Measurements from ENCODE around the gene CAPZA1.
A peak's percentile ranks its signal among the peaks of the same experiment; 100 is the strongest.

CAPZA1 gene

GRCh38 chr1:112706505-112707220 lies 87.0 kb downstream of the CAPZA1 start, which contains the start of gene RHOC:
Gene RHOC (minus strand): TSS chr1:112707127. CDS start chr1:112703799, 3,328 bp downstream.
- H3K9me3 ChIP-seq (ENCODE audit: insufficient read depth, low read length) = no peaks in the 10 kb centered on the region
- TF ChIP-seq SUZ12 (IDR thresholded peaks at IDR 0.05; ENCODE audit: extremely low read depth, insufficient read depth, insufficient read length) (no peak), ZNF274 (IDR thresholded peaks at IDR 0.05; ENCODE audit: low read depth, low read length) (no peak), YY1 (IDR thresholded peaks at IDR 0.05; ENCODE audit: insufficient read depth, insufficient read length) (no peak)
- no peak for DNase-seq (ENCODE audit: low read depth, low spot score)
- H3K27me3 ChIP-seq (ENCODE audit: insufficient read depth, insufficient read length) = peaks cover 23% of the 10 kb centered on the region
- peaks cover 45% of the 10 kb centered on the region for H3K36me3 ChIP-seq (ENCODE audit: insufficient read depth, insufficient read length, low read length)
- H3K4me1 ChIP-seq (ENCODE audit: insufficient read depth, insufficient read length) = peaks cover 21% of the 10 kb centered on the region
- peak within 1 kb of the TSS; percentile 90 for H3K9ac ChIP-seq (ENCODE audit: insufficient read length, low read depth)
- H3K4me3 ChIP-seq (ENCODE audit: insufficient read length, low read depth) = peak within 1 kb of the TSS; percentile 82

DNA sequence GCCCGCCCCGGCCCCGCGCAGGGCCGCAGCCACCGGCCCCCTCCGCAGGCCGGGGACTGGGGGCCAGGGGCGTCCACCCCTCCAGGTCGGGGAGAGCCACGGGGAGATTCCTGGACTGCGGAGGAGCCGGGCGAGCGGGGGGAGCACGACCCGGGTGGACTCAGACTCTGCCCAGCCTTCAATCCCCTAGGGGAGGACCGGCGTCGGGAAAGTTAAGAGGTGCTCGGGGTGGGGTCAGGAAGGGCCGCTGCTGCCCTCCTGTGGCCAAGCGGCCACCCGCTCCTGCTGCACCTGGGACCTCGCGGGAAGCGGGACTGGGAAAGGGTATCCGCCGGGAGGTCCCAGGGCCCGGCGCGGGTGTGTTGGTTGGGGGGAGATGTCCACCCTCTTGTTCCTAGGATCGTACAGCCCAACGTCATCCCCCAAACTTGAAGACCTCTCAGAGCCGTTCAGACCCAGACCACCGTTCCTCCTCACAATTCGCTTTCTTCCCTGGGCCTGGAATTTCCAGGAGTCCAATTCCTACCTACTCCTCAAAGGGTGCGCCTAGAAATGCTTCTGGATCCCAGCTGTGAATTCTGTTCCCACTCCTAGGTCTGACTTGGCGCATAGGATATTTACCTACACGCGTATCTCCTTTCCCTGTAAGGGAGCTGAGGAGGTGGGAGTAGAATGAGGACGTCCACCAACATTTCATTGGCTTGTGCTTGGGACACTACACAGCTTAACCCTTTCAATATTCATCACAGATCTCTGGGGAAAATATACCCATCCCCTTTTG lies 87.8 kb downstream of the CAPZA1 start:
- H3K9me3 ChIP-seq (ENCODE audit: insufficient read depth, low read length) = no peaks in the 10 kb centered on the region
- H3K27me3 ChIP-seq (ENCODE audit: insufficient read depth, insufficient read length) = peaks cover 23% of the 10 kb centered on the region
- H3K4me1 ChIP-seq (ENCODE audit: insufficient read depth, insufficient read length) = peaks cover 17% of the 10 kb centered on the region
- H3K36me3 ChIP-seq (ENCODE audit: insufficient read depth, insufficient read length, low read length) = peaks cover 38% of the 10 kb centered on the region
- peak overlapping the region; percentile 74 for H3K9ac ChIP-seq (ENCODE audit: insufficient read length, low read depth)
- TF ChIP-seq SUZ12 (IDR thresholded peaks at IDR 0.05; ENCODE audit: extremely low read depth, insufficient read depth, insufficient read length) (no peak), YY1 (IDR thresholded peaks at IDR 0.05; ENCODE audit: insufficient read depth, insufficient read length) (no peak), ZNF274 (IDR thresholded peaks at IDR 0.05; ENCODE audit: low read depth, low read length) (no peak)
- peak overlapping the region; percentile 82 for H3K4me3 ChIP-seq (ENCODE audit: insufficient read length, low read depth)
- peak; percentile 89 for DNase-seq (ENCODE audit: low read depth, low spot score)

DNA sequence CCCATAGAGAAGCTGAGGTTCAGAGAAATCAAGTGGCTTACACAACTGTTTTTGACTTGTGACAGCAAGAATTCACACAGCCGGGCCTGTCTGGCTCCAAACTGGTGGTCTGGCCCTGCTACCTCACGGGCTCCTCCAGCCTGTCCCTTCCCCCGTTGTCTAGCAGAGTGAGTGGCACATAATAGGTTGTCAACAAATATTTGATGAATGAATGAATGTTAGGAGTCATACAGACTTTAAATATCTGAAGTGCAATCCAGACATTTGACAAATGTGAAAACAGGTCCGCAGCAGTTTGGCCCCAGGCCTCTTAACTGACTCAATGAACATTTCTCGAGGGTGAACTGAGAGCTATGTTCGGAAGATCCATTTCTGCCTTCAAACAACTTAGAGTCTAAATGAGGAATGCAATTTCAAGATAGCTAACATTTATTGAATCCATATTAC lies 88.4 kb downstream of the CAPZA1 start:
- no peak for DNase-seq (ENCODE audit: low read depth, low spot score)
- Histone ChIP-seq H3K36me3 (ENCODE audit: insufficient read depth, insufficient read length, low read length) (peaks cover 32% of the 10 kb centered on the region), H3K4me1 (ENCODE audit: insufficient read depth, insufficient read length) (peaks cover 11% of the 10 kb centered on the region), H3K9me3 (ENCODE audit: insufficient read depth, low read length) (no peaks in the 10 kb centered on the region), H3K4me3 (ENCODE audit: insufficient read length, low read depth) (no peak overlapping the region), H3K9ac (ENCODE audit: insufficient read length, low read depth) (peak overlapping the region; percentile 74), H3K27me3 (ENCODE audit: insufficient read depth, insufficient read length) (peaks cover 24% of the 10 kb centered on the region)
- TF ChIP-seq ZNF274 (IDR thresholded peaks at IDR 0.05; ENCODE audit: low read depth, low read length) (no peak), SUZ12 (IDR thresholded peaks at IDR 0.05; ENCODE audit: extremely low read depth, insufficient read depth, insufficient read length) (no peak), YY1 (IDR thresholded peaks at IDR 0.05; ENCODE audit: insufficient read depth, insufficient read length) (no peak)

- no peak for TF ChIP-seq ZNF274 (IDR thresholded peaks at IDR 0.05; ENCODE audit: low read depth, low read length)
- TF ChIP-seq YY1 (IDR thresholded peaks at IDR 0.05; ENCODE audit: insufficient read depth, insufficient read length) = no peak
- no peak for TF ChIP-seq SUZ12 (IDR thresholded peaks at IDR 0.05; ENCODE audit: extremely low read depth, insufficient read depth, insufficient read length)
- H3K27me3 ChIP-seq (ENCODE audit: insufficient read depth, insufficient read length) = peaks cover 29% of the 10 kb centered on the region
- no peak for DNase-seq (ENCODE audit: low read depth, low spot score)
- H3K9ac ChIP-seq (ENCODE audit: insufficient read length, low read depth) = no peak overlapping the region
- peaks cover 14% of the 10 kb centered on the region for H3K4me1 ChIP-seq (ENCODE audit: insufficient read depth, insufficient read length)
- no peaks in the 10 kb centered on the region for H3K9me3 ChIP-seq (ENCODE audit: insufficient read depth, low read length)
- peaks cover 27% of the 10 kb centered on the region for H3K36me3 ChIP-seq (ENCODE audit: insufficient read depth, insufficient read length, low read length)
- no peak overlapping the region for H3K4me3 ChIP-seq (ENCODE audit: insufficient read length, low read depth)
Observed at GRCh38 chr1:112708489-112708888, 88.9 kb downstream of the CAPZA1 start.

DNA sequence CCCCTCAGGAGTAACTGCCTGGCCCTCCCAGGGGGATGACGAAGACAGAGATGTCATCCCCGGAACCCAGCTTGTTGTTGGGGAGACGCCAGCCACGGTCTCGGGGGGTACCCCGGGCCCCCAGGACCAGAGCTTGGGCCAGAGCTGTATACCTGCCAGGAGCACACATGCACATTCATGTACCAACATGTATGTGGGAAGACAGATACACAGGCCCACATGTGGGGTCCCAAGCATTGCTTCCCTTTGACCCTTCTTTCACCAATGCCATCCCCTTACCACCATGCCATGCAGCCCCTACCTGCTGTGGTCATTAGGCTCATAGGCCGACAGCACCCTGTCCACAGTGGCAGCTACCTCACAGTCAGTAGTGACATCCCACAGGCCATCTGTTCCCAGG lies 90.5 kb downstream of the CAPZA1 start:
- peaks cover 36% of the 10 kb centered on the region for H3K27me3 ChIP-seq (ENCODE audit: insufficient read depth, insufficient read length)
- no peak overlapping the region for H3K4me3 ChIP-seq (ENCODE audit: insufficient read length, low read depth)
- H3K4me1 ChIP-seq (ENCODE audit: insufficient read depth, insufficient read length) = peaks cover 10% of the 10 kb centered on the region
- no peaks in the 10 kb centered on the region for H3K9me3 ChIP-seq (ENCODE audit: insufficient read depth, low read length)
- TF ChIP-seq ZNF274 (IDR thresholded peaks at IDR 0.05; ENCODE audit: low read depth, low read length) (no peak), YY1 (IDR thresholded peaks at IDR 0.05; ENCODE audit: insufficient read depth, insufficient read length) (no peak), SUZ12 (IDR thresholded peaks at IDR 0.05; ENCODE audit: extremely low read depth, insufficient read depth, insufficient read length) (no peak)
- no peak for DNase-seq (ENCODE audit: low read depth, low spot score)
- no peak overlapping the region for H3K9ac ChIP-seq (ENCODE audit: insufficient read length, low read depth)
- peaks cover 15% of the 10 kb centered on the region for H3K36me3 ChIP-seq (ENCODE audit: insufficient read depth, insufficient read length, low read length)

- Histone ChIP-seq H3K4me1 (ENCODE audit: insufficient read depth, insufficient read length) (peaks cover 12% of the 10 kb centered on the region), H3K4me3 (ENCODE audit: insufficient read length, low read depth) (no peak overlapping the region), H3K9me3 (ENCODE audit: insufficient read depth, low read length) (no peaks in the 10 kb centered on the region), H3K27me3 (ENCODE audit: insufficient read depth, insufficient read length) (peaks cover 38% of the 10 kb centered on the region), H3K9ac (ENCODE audit: insufficient read length, low read depth) (no peak overlapping the region), H3K36me3 (ENCODE audit: insufficient read depth, insufficient read length, low read length) (peaks cover 15% of the 10 kb centered on the region)
- no peak for DNase-seq (ENCODE audit: low read depth, low spot score)
- no peak for TF ChIP-seq YY1 (IDR thresholded peaks at IDR 0.05; ENCODE audit: insufficient read depth, insufficient read length)
- no peak for TF ChIP-seq ZNF274 (IDR thresholded peaks at IDR 0.05; ENCODE audit: low read depth, low read length)
- TF ChIP-seq SUZ12 (IDR thresholded peaks at IDR 0.05; ENCODE audit: extremely low read depth, insufficient read depth, insufficient read length) = no peak
Observed at GRCh38 chr1:112710586-112710985, 91.0 kb downstream of the CAPZA1 start.

DNA sequence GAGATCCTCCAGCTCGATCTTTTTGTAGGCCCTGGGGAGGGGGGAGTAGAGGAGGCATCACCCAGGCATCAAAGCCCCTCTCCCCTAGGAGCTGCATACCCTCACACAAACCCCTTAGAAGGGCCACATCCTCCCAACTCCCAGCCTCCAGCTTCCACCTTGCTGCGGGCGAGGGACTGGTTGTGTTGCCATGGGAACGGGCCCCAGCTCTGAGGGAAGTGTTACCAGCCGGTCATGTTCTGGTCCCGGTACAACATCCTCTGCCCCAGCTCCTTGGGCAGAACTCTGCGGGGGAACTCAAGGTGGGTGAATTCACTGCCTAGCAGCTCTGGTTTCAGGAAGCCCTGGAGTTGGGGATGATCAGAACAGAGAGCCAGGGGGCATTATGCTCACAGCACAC lies 91.4 kb downstream of the CAPZA1 start:
- DNase-seq (ENCODE audit: low read depth, low spot score) = no peak
- Histone ChIP-seq H3K36me3 (ENCODE audit: insufficient read depth, insufficient read length, low read length) (peaks cover 12% of the 10 kb centered on the region), H3K4me3 (ENCODE audit: insufficient read length, low read depth) (no peak overlapping the region), H3K9me3 (ENCODE audit: insufficient read depth, low read length) (no peaks in the 10 kb centered on the region), H3K27me3 (ENCODE audit: insufficient read depth, insufficient read length) (peaks cover 41% of the 10 kb centered on the region), H3K4me1 (ENCODE audit: insufficient read depth, insufficient read length) (peaks cover 16% of the 10 kb centered on the region), H3K9ac (ENCODE audit: insufficient read length, low read depth) (no peak overlapping the region)
- TF ChIP-seq ZNF274 (IDR thresholded peaks at IDR 0.05; ENCODE audit: low read depth, low read length) (no peak), YY1 (IDR thresholded peaks at IDR 0.05; ENCODE audit: insufficient read depth, insufficient read length) (no peak), SUZ12 (IDR thresholded peaks at IDR 0.05; ENCODE audit: extremely low read depth, insufficient read depth, insufficient read length) (no peak)
